Urinary bladder (tissue), 4 donors: ENCODE measurements around the gene NUMB. TPM values are rescaled to one million over a fixed set of nuclear protein-coding genes. Genes with fewer than 3 reads are reported as not detected.

Experiments
- DNase-seq: peaks from one replicate; pipeline ENCODE4 v3.0.0-alpha.2; 2015; ENCODE audit errors: extremely low spot score
- H3K27ac ChIP-seq: one replicate; pipeline ENCODE4 v1.5.1; 2013; ENCODE audit warnings: low read depth, mild to moderate bottlenecking, moderate library complexity
- H3K36me3 ChIP-seq: one replicate; pipeline ENCODE4 v1.6.1; 2013; ENCODE audit warnings: mild to moderate bottlenecking, moderate library complexity; ENCODE audit not compliant: insufficient read depth
- H3K4me1 ChIP-seq: one replicate; pipeline ENCODE4 v1.6.1; 2013; ENCODE audit warnings: mild to moderate bottlenecking, moderate library complexity; ENCODE audit not compliant: insufficient read depth
- H3K4me3 ChIP-seq: one replicate; pipeline ENCODE4 v1.5.1; 2013; ENCODE audit warnings: low read depth, low read length
- WGBS: extraction: QIAGEN DNeasy Blood & Tissue Kit; methylation state at CpG from one replicate; pipeline ENCODE4 v1.1.7; 2013; 5-methylcytosine and 5-hydroxymethylcytosine counted together
- polyA plus RNA-seq: library from polyadenylated mRNA; stranded (reverse); fragments of 200-250 nt; gene quantifications from one replicate; pipeline ENCODE4 v1.2.3, GENCODE V29; 2013
- total RNA-seq: library from RNA; depleted of rRNA; stranded (reverse); fragments of >200 nt; gene quantifications from one replicate; pipeline ENCODE4 v1.2.3, GENCODE V29; 2014
- donor health status: healthy with polysubstance abuse.
- donor health status: healthy.

NUMB gene
- total and polyA plus RNA-seq, 2 donors: 52.3 to 57.9 TPM

GRCh38 chr14:73249564-73250316, 208.6 kb downstream of the NUMB start:
- Histone ChIP-seq H3K4me3 (no peak overlapping the region), H3K27ac (no peak overlapping the region), H3K4me1 (no peaks in the 10 kb centered on the region), H3K36me3 (no peaks in the 10 kb centered on the region)
- no peak for DNase-seq
- WGBS: 84% methylated on average over 13 of the region's 13 CpGs

- no peak for DNase-seq
- no peak overlapping the region for H3K4me3 ChIP-seq
- no peaks in the 10 kb centered on the region for H3K36me3 ChIP-seq
- WGBS: 98% methylated on average over 1 of the region's 1 CpG
- no peaks in the 10 kb centered on the region for H3K4me1 ChIP-seq
- H3K27ac ChIP-seq: no peak overlapping the region
Measured at GRCh38 chr14:73249108-73249507, 209.2 kb downstream of the NUMB start.

GRCh38 chr14:73248108-73248868, 210.1 kb downstream of the NUMB start:
- Histone ChIP-seq H3K4me1 (no peaks in the 10 kb centered on the region), H3K4me3 (no peak overlapping the region), H3K36me3 (no peaks in the 10 kb centered on the region), H3K27ac (no peak overlapping the region)
- no peak for DNase-seq
- 71% methylated on average over 9 of the region's 9 CpGs for WGBS

- WGBS: 72% methylated on average over 18 of the region's 18 CpGs
- H3K36me3 ChIP-seq: no peaks in the 10 kb centered on the region
- DNase-seq: no peak
- H3K4me1 ChIP-seq: no peaks in the 10 kb centered on the region
- H3K4me3 ChIP-seq: peak overlapping the region; percentile 53
- no peak overlapping the region for H3K27ac ChIP-seq
Measured at GRCh38 chr14:73246387-73247150, 211.8 kb downstream of the NUMB start.

GRCh38 chr14:73245480-73246325, 212.6 kb downstream of the NUMB start:
- WGBS: 11% methylated on average over 64 of the region's 64 CpGs
- no peak for DNase-seq
- Histone ChIP-seq H3K36me3 (no peaks in the 10 kb centered on the region), H3K27ac (no peak overlapping the region), H3K4me3 (peak overlapping the region; percentile 53), H3K4me1 (no peaks in the 10 kb centered on the region)

- WGBS: 85% methylated on average over 14 of the region's 14 CpGs
- Histone ChIP-seq H3K4me1 (no peaks in the 10 kb centered on the region), H3K4me3 (no peak overlapping the region), H3K27ac (no peak overlapping the region), H3K36me3 (no peaks in the 10 kb centered on the region)
- no peak for DNase-seq
Measured at GRCh38 chr14:73244541-73245290, 213.6 kb downstream of the NUMB start.

- 97% methylated on average over 2 of the region's 2 CpGs for WGBS
- DNase-seq: no peak
- no peaks in the 10 kb centered on the region for H3K36me3 ChIP-seq
- H3K4me3 ChIP-seq: no peak overlapping the region
- H3K27ac ChIP-seq: no peak overlapping the region
- no peaks in the 10 kb centered on the region for H3K4me1 ChIP-seq
Measured at GRCh38 chr14:73243748-73244147, 214.6 kb downstream of the NUMB start.

- no peak for DNase-seq
- Histone ChIP-seq H3K27ac (no peak overlapping the region), H3K4me1 (no peaks in the 10 kb centered on the region), H3K4me3 (no peak overlapping the region), H3K36me3 (no peaks in the 10 kb centered on the region)
- 82% methylated on average over 3 of the region's 3 CpGs for WGBS
Measured at GRCh38 chr14:73243341-73243740, 215.0 kb downstream of the NUMB start.

GRCh38 chr14:73242357-73242901, 215.9 kb downstream of the NUMB start:
- Histone ChIP-seq H3K4me3 (no peak overlapping the region), H3K4me1 (no peaks in the 10 kb centered on the region), H3K36me3 (no peaks in the 10 kb centered on the region), H3K27ac (no peak overlapping the region)
- 84% methylated on average over 6 of the region's 6 CpGs for WGBS
- no peak for DNase-seq

GRCh38 chr14:73241481-73242165, 216.7 kb downstream of the NUMB start:
- DNase-seq: no peak
- Histone ChIP-seq H3K4me3 (no peak overlapping the region), H3K27ac (no peak overlapping the region), H3K4me1 (no peaks in the 10 kb centered on the region), H3K36me3 (no peaks in the 10 kb centered on the region)
- 83% methylated on average over 19 of the region's 19 CpGs for WGBS

GRCh38 chr14:73240816-73241480, 217.4 kb downstream of the NUMB start:
- H3K4me1 ChIP-seq: no peaks in the 10 kb centered on the region
- no peak for DNase-seq
- H3K4me3 ChIP-seq: no peak overlapping the region
- no peaks in the 10 kb centered on the region for H3K36me3 ChIP-seq
- 86% methylated on average over 10 of the region's 10 CpGs for WGBS
- no peak overlapping the region for H3K27ac ChIP-seq
